Measurements from ENCODE around the gene ABHD3. TPM values are rescaled to one million over a fixed set of nuclear protein-coding genes. Genes with fewer than 3 reads are reported as not detected.

The ABHD3 gene
- total RNA-seq (ENCODE audit: unreplicated experiment): 12.7 TPM
- long read RNA-seq, transcript ABHD3-201 (9 exons, 2,064 nt): major isoform, 8 of 12 reads
- long read RNA-seq, partial matches to known transcripts: 2 of 12 reads
- long read RNA-seq, other reads (novel, unspliced or antisense): 1 of 12 reads

- peak; percentile 58 for TF ChIP-seq CTCF (IDR thresholded peaks at IDR 0.05; ENCODE audit: partially characterized antibody, unreplicated experiment)
- H3K27ac Mint-ChIP-seq (ENCODE audit: unreplicated experiment): no peak within 1 kb of the TSS
- H3K36me3 Mint-ChIP-seq (ENCODE audit: unreplicated experiment): no peaks in the 10 kb centered on the region
- H3K4me1 Mint-ChIP-seq (ENCODE audit: low read depth, unreplicated experiment): peaks cover 12% of the 10 kb centered on the region
- peaks cover 9% of the 10 kb centered on the region for H3K27me3 Mint-ChIP-seq (ENCODE audit: unreplicated experiment)
- H3K4me3 Mint-ChIP-seq (ENCODE audit: unreplicated experiment): peak within 1 kb of the TSS; percentile 90
- DNase-seq: peak; percentile 92
- H3K9me3 Mint-ChIP-seq (ENCODE audit: unreplicated experiment): peaks cover 8% of the 10 kb centered on the region
Observed at GRCh38 chr18:21704603-21705364, at the start of gene ABHD3. ABHD3 (minus strand) TSS chr18:21704774; CDS start chr18:21704665, 109 bp downstream.

GRCh38 chr18:21747764-21748693 lies 43.5 kb upstream of the ABHD3 start:
- Mint-ChIP-seq H3K4me1 (ENCODE audit: low read depth, unreplicated experiment) (peaks cover 34% of the 10 kb centered on the region), H3K4me3 (ENCODE audit: unreplicated experiment) (peak overlapping the region; percentile 72), H3K27ac (ENCODE audit: unreplicated experiment) (peak overlapping the region; percentile 22), H3K9me3 (ENCODE audit: unreplicated experiment) (peaks cover 1% of the 10 kb centered on the region), H3K36me3 (ENCODE audit: unreplicated experiment) (no peaks in the 10 kb centered on the region), H3K27me3 (ENCODE audit: unreplicated experiment) (no peaks in the 10 kb centered on the region)
- TF ChIP-seq CTCF (IDR thresholded peaks at IDR 0.05; ENCODE audit: partially characterized antibody, unreplicated experiment): no peak
- DNase-seq: no peak

GRCh38 chr18:21747268-21747667 lies 42.7 kb upstream of the ABHD3 start:
- H3K9me3 Mint-ChIP-seq (ENCODE audit: unreplicated experiment): peaks cover 4% of the 10 kb centered on the region
- no peak for TF ChIP-seq CTCF (IDR thresholded peaks at IDR 0.05; ENCODE audit: partially characterized antibody, unreplicated experiment)
- H3K27me3 Mint-ChIP-seq (ENCODE audit: unreplicated experiment): peaks cover 2% of the 10 kb centered on the region
- no peaks in the 10 kb centered on the region for H3K36me3 Mint-ChIP-seq (ENCODE audit: unreplicated experiment)
- DNase-seq: no peak
- peak overlapping the region; percentile 72 for H3K4me3 Mint-ChIP-seq (ENCODE audit: unreplicated experiment)
- H3K4me1 Mint-ChIP-seq (ENCODE audit: low read depth, unreplicated experiment): peaks cover 34% of the 10 kb centered on the region
- H3K27ac Mint-ChIP-seq (ENCODE audit: unreplicated experiment): no peak overlapping the region

- TF ChIP-seq CTCF (IDR thresholded peaks at IDR 0.05; ENCODE audit: partially characterized antibody, unreplicated experiment): no peak
- Mint-ChIP-seq H3K27me3 (ENCODE audit: unreplicated experiment) (peaks cover 11% of the 10 kb centered on the region), H3K4me3 (ENCODE audit: unreplicated experiment) (peak overlapping the region; percentile 90), H3K9me3 (ENCODE audit: unreplicated experiment) (peaks cover 12% of the 10 kb centered on the region), H3K27ac (ENCODE audit: unreplicated experiment) (no peak overlapping the region), H3K4me1 (ENCODE audit: low read depth, unreplicated experiment) (peaks cover 31% of the 10 kb centered on the region), H3K36me3 (ENCODE audit: unreplicated experiment) (no peaks in the 10 kb centered on the region)
- no peak for DNase-seq
Observed at GRCh38 chr18:21745231-21745630, 40.7 kb upstream of the ABHD3 start.
